IMR-90 (cell line): ENCODE data around the gene MTOR. TPM values are rescaled to one million over a fixed set of nuclear protein-coding genes. Genes with fewer than 3 reads are reported as not detected.

Experiments used
- ATAC-seq: fragments of 200-7000 bp; cut with Tn5 transposase; 2 replicates; pipeline ENCODE4 v1.9.1; 2020; ENCODE audit warnings: low read depth, mild to moderate bottlenecking, moderate library complexity
- BruUV-seq: library from RNA; stranded (reverse); fragments of 400-500 nt; replicated peaks from 2 replicates; lab custom pipeline; 2021; lab: Mats Ljungman, UMichigan
- CTCF ChIA-PET: fragments of 300-600 bp; formaldehyde crosslinking; extraction: SDS; loops from one replicate; lab custom pipeline; 2021; ENCODE audit warnings: antibody characterized with exemption; lab: Yijun Ruan, JAX
- POLR2A ChIA-PET: fragments of 300-600 bp; sonication (Branson Sonifier 250); formaldehyde crosslinking; loops from one replicate; lab custom pipeline; 2022; ENCODE audit warnings: antibody characterized with exemption; ENCODE audit not compliant: unreplicated experiment; lab: Charles Lee
- DNase-seq: peaks from one replicate; pipeline ENCODE4 v3.0.0; 2013
- H2AFZ ChIP-seq: replicated peaks from 2 replicates; pipeline ENCODE3; 2013; ENCODE audit warnings: low read length, mild to moderate bottlenecking; ENCODE audit not compliant: poor library complexity
- H2AK5ac ChIP-seq: 2 replicates; pipeline ENCODE4 v1.6.1; 2013; ENCODE audit warnings: low read depth, low read length, inconsistent platforms
- H2AK9ac ChIP-seq: replicated peaks from 2 replicates; pipeline ENCODE3; 2013; ENCODE audit warnings: mild to moderate bottlenecking, low read depth, low read length, moderate library complexity; ENCODE audit not compliant: poor library complexity
- H2BK120ac ChIP-seq: 2 replicates; pipeline ENCODE4 v1.6.1; 2013; ENCODE audit warnings: low read depth, low read length, inconsistent platforms
- H2BK15ac ChIP-seq: 3 replicates; pipeline ENCODE4 v1.6.1; 2013; ENCODE audit warnings: low read depth, low read length, inconsistent platforms
- H2BK20ac ChIP-seq: 2 replicates; pipeline ENCODE4 v1.6.1; 2013; ENCODE audit warnings: low read depth, mild to moderate bottlenecking, inconsistent platforms, low read length, moderate library complexity
- H2BK5ac ChIP-seq: 2 replicates; pipeline ENCODE4 v1.6.1; 2013; ENCODE audit warnings: mild to moderate bottlenecking, low read depth, low read length, inconsistent platforms; ENCODE audit not compliant: poor library complexity, severe bottlenecking
- H3K14ac ChIP-seq: replicated peaks from 2 replicates; pipeline ENCODE4 v1.6.1; 2013; ENCODE audit warnings: low read depth, low read length, inconsistent platforms
- H3K18ac ChIP-seq: 2 replicates; pipeline ENCODE4 v1.6.1; 2013; ENCODE audit warnings: low read depth, low read length, control low read depth
- H3K23ac ChIP-seq: 2 replicates; pipeline ENCODE4 v1.6.1; 2013; ENCODE audit warnings: low read depth, low read length, inconsistent platforms
- H3K27ac ChIP-seq: 2 replicates; pipeline ENCODE4 v1.5.1; 2013; ENCODE audit warnings: mild to moderate bottlenecking, control low read depth, low read length; ENCODE audit not compliant: insufficient read depth
- H3K27me3 ChIP-seq: 2 replicates; pipeline ENCODE4 v1.6.1; 2013; ENCODE audit warnings: low read length; ENCODE audit not compliant: control insufficient read depth, insufficient read depth
- H3K36me3 ChIP-seq: 2 replicates; pipeline ENCODE4 v1.6.1; 2013; ENCODE audit warnings: low read length, mixed read lengths; ENCODE audit not compliant: control insufficient read depth, insufficient read depth
- H3K4ac ChIP-seq: 2 replicates; pipeline ENCODE4 v1.6.1; 2013; ENCODE audit warnings: low read depth, low read length, inconsistent platforms
- H3K4me1 ChIP-seq: 2 replicates; pipeline ENCODE4 v1.6.1; 2013; ENCODE audit warnings: low read length, mixed read lengths; ENCODE audit not compliant: control insufficient read depth, insufficient read depth
- H3K4me2 ChIP-seq: 2 replicates; pipeline ENCODE4 v1.6.1; 2013; ENCODE audit warnings: low read depth, mild to moderate bottlenecking, control low read depth, low read length, moderate library complexity
- H3K4me3 ChIP-seq: 2 replicates; pipeline ENCODE4 v1.5.1; 2013; ENCODE audit warnings: low read depth, mild to moderate bottlenecking, control low read depth, low read length, moderate library complexity; ENCODE audit not compliant: insufficient read depth
- H3K56ac ChIP-seq: 2 replicates; pipeline ENCODE4 v1.6.1; 2013; ENCODE audit warnings: low read length, inconsistent platforms; ENCODE audit not compliant: insufficient read depth; ENCODE audit errors: extremely low read depth
- H3K79me1 ChIP-seq, 2 experiments: 2 replicates each; pipeline ENCODE4 v1.6.1; 2013; ENCODE audit warnings: low read length in 2 of 2, inconsistent platforms in 1 of 2, low read depth in 1 of 2
- H3K9ac ChIP-seq: 2 replicates; pipeline ENCODE4 v1.6.1; 2013; ENCODE audit warnings: low read depth, low read length, control low read depth
- H3K9me1 ChIP-seq: 2 replicates; pipeline ENCODE4 v1.6.1; 2013; ENCODE audit warnings: low read length, inconsistent platforms; ENCODE audit not compliant: insufficient read depth
- H3K9me3 ChIP-seq: 2 replicates; pipeline ENCODE4 v1.6.1; 2013; ENCODE audit warnings: low read length; ENCODE audit not compliant: control insufficient read depth, insufficient read depth
- H4K20me1 ChIP-seq: 2 replicates; pipeline ENCODE4 v1.6.1; 2013; ENCODE audit warnings: low read length, inconsistent platforms; ENCODE audit not compliant: insufficient read depth
- H4K5ac ChIP-seq: 2 replicates; pipeline ENCODE4 v1.6.1; 2013; ENCODE audit warnings: mild to moderate bottlenecking, low read depth, low read length, control low read depth
- H4K8ac ChIP-seq, 2 experiments: 2 replicates each; pipeline ENCODE4 v1.6.1; 2013; ENCODE audit warnings: low read depth in 2 of 2, low read length in 2 of 2, control low read depth in 1 of 2, inconsistent platforms in 1 of 2
- H4K91ac ChIP-seq: 2 replicates; pipeline ENCODE4 v1.6.1; 2013; ENCODE audit warnings: low read depth, low read length, inconsistent platforms; ENCODE audit not compliant: insufficient read depth
- BHLHE40 ChIP-seq: fragments of 150-350 bp; IDR thresholded peaks from 2 replicates; pipeline ENCODE4 v1.6.1; 2016; ENCODE audit warnings: mild to moderate bottlenecking, low read depth, low read length
- CHD1 ChIP-seq: IDR thresholded peaks from 2 replicates; pipeline ENCODE4 v1.6.1; 2012; ENCODE audit warnings: low read depth, low read length, improper control_type of control experiment
- NFE2L2 ChIP-seq: fragments of 150-350 bp; IDR thresholded peaks from 2 replicates; pipeline ENCODE4 v1.6.1; 2016; ENCODE audit warnings: low read depth, mild to moderate bottlenecking, low read length
- RCOR1 ChIP-seq: IDR thresholded peaks from 2 replicates; pipeline ENCODE4 v1.6.1; 2012; ENCODE audit warnings: mild to moderate bottlenecking, low read length, improper control_type of control experiment; ENCODE audit not compliant: insufficient replicate concordance
- RFX5 ChIP-seq: IDR thresholded peaks from 2 replicates; pipeline ENCODE4 v1.8.0; 2012; ENCODE audit warnings: low read depth, mild to moderate bottlenecking, low read length, moderate library complexity
- WGBS, 2 experiments: methylation state at CpG; one replicate each; pipeline versions ENCODE4 v1.1.5 to v1.1.7; 2013; ENCODE audit warnings: missing lambda C conversion rate in 2 of 2; ENCODE audit not compliant: insufficient read length in 1 of 2; ENCODE audit errors: extremely low coverage in 2 of 2; 5-methylcytosine and 5-hydroxymethylcytosine counted together
- dilution Hi-C: fragments of 300-500 bp; cut with HindIII; formaldehyde crosslinking; loops from one replicate; pipeline ENCODE4 v1.14.3; 2018; ENCODE audit warnings: low sequenced_read_pairs; ENCODE audit not compliant: unreplicated experiment
- in situ Hi-C: fragments of 300-500 bp; cut with MboI; formaldehyde crosslinking; loops from 3 replicates; pipeline ENCODE4 v1.14.3; 2019; ENCODE audit warnings: low sequenced_read_pairs, inconsistent platforms, mixed read lengths
- intact Hi-C: fragments of 100-400 bp; cut with micrococcal nuclease; formaldehyde crosslinking; loops from 2 replicates; pipeline ENCODE4 v1.10.0; 2022
- polyA plus RNA-seq, 3 experiments: library from polyadenylated mRNA; depleted of rRNA; stranded (reverse); fragments of >200 nt; gene quantifications; 2 replicates each; pipeline ENCODE4 v1.2.3, GENCODE V29; 2012; ENCODE audit warnings: low replicate concordance in 1 of 3
- total RNA-seq: library from RNA; depleted of rRNA; stranded (reverse); fragments of >200 nt; gene quantifications from 2 replicates; pipeline ENCODE4 v1.2.3, GENCODE V29; 2012
- TF ChIP-seq, protein P1 (sequence below): conservative IDR thresholded peaks from 2 replicates; pipeline ENCODE4 v1.5.1; 2012; ENCODE audit warnings: mild to moderate bottlenecking, low read depth, low read length, improper control_type of control experiment

MTOR gene
- total and polyA plus RNA-seq, 2 of the 4 experiments (the other 2 are of a cell fraction), result 19.2 to 36.7 TPM

DNA sequence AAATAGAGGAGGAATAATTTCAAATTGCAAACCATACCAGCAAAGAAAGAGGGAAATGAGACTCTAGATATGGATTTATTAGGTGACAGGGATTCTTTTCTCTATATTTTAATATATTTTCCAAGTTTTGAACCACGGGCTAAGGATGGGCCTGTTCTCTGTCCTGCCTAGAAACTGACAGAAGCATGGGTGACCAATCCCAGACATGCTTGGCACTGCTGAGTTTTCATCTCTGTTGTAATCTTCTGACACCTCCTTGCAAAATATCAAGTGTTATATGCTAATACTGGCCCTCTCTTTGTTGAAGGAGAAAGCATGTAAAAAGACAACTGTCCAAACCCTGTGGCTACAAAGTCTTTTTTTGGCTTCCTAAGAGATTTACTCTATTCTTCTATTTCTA, 74.0 kb downstream of the MTOR start:
- peaks cover 16% of the 10 kb centered on the region for H3K36me3 ChIP-seq
- no peak overlapping the region for H2BK15ac ChIP-seq
- BruUV-seq, result no TSS peak
- H4K8ac ChIP-seq, result no peak overlapping the region
- in situ Hi-C loops, result no loop called here
- no peak overlapping the region for H4K5ac ChIP-seq
- POLR2A ChIA-PET, result no interaction called here
- H3K23ac ChIP-seq, result no peak overlapping the region
- no peak overlapping the region for H3K4me3 ChIP-seq
- intact Hi-C loops, result no loop called here
- H3K14ac ChIP-seq, result no peak overlapping the region
- no peak overlapping the region for H3K56ac ChIP-seq
- H3K27me3 ChIP-seq, result no peaks in the 10 kb centered on the region
- H2BK5ac ChIP-seq, result no peak overlapping the region
- no peaks in the 10 kb centered on the region for H3K9me3 ChIP-seq
- H2AK5ac ChIP-seq, result no peak overlapping the region
- no CpG with 5 or more reads among the region's 1 CpG for WGBS, 2 experiments
- H2BK20ac ChIP-seq, result no peak overlapping the region
- no peak overlapping the region for H3K9ac ChIP-seq
- ATAC-seq (peak; percentile 64; the same call in 1 of the 2 replicates), DNase-seq (no peak)
- no peak overlapping the region for H3K4me2 ChIP-seq
- no peak overlapping the region for H2AK9ac ChIP-seq
- no peak overlapping the region for H3K27ac ChIP-seq
- H3K79me1 ChIP-seq, result peaks cover 3 to 10% of the 10 kb centered on the region in 2 experiments; a peak in 3 of 4 replicates
- no peaks in the 10 kb centered on the region for H3K9me1 ChIP-seq
- H3K18ac ChIP-seq, result no peak overlapping the region
- no peaks in the 10 kb centered on the region for H3K4me1 ChIP-seq
- TF ChIP-seq RCOR1 (no peak), CHD1 (no peak), NFE2L2 (no peak), RFX5 (peak; percentile 90), BHLHE40 (no peak)
- TF ChIP-seq, protein P1, sequence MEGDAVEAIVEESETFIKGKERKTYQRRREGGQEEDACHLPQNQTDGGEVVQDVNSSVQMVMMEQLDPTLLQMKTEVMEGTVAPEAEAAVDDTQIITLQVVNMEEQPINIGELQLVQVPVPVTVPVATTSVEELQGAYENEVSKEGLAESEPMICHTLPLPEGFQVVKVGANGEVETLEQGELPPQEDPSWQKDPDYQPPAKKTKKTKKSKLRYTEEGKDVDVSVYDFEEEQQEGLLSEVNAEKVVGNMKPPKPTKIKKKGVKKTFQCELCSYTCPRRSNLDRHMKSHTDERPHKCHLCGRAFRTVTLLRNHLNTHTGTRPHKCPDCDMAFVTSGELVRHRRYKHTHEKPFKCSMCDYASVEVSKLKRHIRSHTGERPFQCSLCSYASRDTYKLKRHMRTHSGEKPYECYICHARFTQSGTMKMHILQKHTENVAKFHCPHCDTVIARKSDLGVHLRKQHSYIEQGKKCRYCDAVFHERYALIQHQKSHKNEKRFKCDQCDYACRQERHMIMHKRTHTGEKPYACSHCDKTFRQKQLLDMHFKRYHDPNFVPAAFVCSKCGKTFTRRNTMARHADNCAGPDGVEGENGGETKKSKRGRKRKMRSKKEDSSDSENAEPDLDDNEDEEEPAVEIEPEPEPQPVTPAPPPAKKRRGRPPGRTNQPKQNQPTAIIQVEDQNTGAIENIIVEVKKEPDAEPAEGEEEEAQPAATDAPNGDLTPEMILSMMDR, result no peak
- no peak overlapping the region for H2BK120ac ChIP-seq
- H4K91ac ChIP-seq, result no peak overlapping the region
- H2AFZ ChIP-seq, result no peak overlapping the region
- H3K4ac ChIP-seq, result no peak overlapping the region
- CTCF ChIA-PET, result interaction anchor here (0.5 kb wide), 1 partner anchor 866 kb away, joined by 3 read pairs; no protein-coding TSS in a partner anchor
- dilution Hi-C loops, result no loop called here
- H4K20me1 ChIP-seq, result no peaks in the 10 kb centered on the region
